ENCODE measurements around the gene LRRC32.

DNA sequence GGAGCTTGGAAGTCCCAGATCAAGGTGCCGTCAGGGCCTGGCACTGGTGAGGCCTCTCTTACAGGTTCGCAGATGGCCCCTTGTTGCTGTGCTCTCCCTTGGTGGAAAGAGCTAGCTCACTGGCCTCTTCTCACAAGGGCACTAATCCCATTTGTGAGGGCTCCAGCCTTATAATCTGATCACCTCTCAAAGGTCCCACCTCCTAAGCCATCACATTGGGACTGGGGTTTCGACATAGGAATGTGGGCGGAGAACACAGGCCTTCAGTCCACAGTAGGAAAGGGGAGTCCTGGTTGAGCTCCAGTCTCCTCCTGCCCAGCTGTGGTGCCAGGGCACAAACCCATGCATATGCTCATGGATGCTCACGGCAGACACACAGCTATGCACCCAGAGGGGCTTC lies 14.0 kb upstream of the LRRC32 start:
- no peak for TF ChIP-seq POLR2A (IDR thresholded peaks at IDR 0.05)
- TF ChIP-seq CTCF (IDR thresholded peaks at IDR 0.05 in 4 of 5, conservative IDR thresholded peaks at IDR 0.05 in 1 of 5) = no peak
